Stomach smooth muscle (tissue), 2 donors: Measurements from ENCODE around the gene ZNF618.
A peak's percentile ranks its signal among the peaks of the same experiment; 100 is the strongest.

Source experiments
- H3K27ac ChIP-seq: one replicate; pipeline ENCODE4 v1.7.0; 2013; ENCODE audit warnings: mild to moderate bottlenecking, low read length, inconsistent platforms
- H3K27me3 ChIP-seq, 2 donors: one replicate each; pipeline ENCODE4 v1.7.0; 2013; ENCODE audit warnings: low read length in 2 of 2; ENCODE audit not compliant: insufficient read depth in 2 of 2, control insufficient read depth in 1 of 2
- H3K36me3 ChIP-seq, 2 donors: one replicate each; pipeline ENCODE4 v1.7.0; 2013; ENCODE audit warnings: low read length in 2 of 2; ENCODE audit not compliant: control insufficient read depth in 2 of 2, insufficient read depth in 2 of 2
- H3K4me1 ChIP-seq: one replicate; pipeline ENCODE4 v1.7.0; 2013; ENCODE audit warnings: low read length; ENCODE audit not compliant: control insufficient read depth, insufficient read depth
- H3K4me3 ChIP-seq, 2 donors: one replicate each; pipeline ENCODE4 v1.7.0; 2013; ENCODE audit warnings: low read length in 2 of 2
- H3K9ac ChIP-seq, 2 donors: one replicate each; pipeline ENCODE4 v1.7.0; 2013; ENCODE audit warnings: low read length in 2 of 2, mild to moderate bottlenecking in 1 of 2
- H3K9me3 ChIP-seq, 2 donors: one replicate each; pipeline ENCODE4 v1.7.0; 2013; ENCODE audit warnings: low read length in 2 of 2; ENCODE audit not compliant: control insufficient read depth in 2 of 2
- donor health status: healthy.
- donor health status: Pancreatic carcinoma.

ZNF618 gene

DNA sequence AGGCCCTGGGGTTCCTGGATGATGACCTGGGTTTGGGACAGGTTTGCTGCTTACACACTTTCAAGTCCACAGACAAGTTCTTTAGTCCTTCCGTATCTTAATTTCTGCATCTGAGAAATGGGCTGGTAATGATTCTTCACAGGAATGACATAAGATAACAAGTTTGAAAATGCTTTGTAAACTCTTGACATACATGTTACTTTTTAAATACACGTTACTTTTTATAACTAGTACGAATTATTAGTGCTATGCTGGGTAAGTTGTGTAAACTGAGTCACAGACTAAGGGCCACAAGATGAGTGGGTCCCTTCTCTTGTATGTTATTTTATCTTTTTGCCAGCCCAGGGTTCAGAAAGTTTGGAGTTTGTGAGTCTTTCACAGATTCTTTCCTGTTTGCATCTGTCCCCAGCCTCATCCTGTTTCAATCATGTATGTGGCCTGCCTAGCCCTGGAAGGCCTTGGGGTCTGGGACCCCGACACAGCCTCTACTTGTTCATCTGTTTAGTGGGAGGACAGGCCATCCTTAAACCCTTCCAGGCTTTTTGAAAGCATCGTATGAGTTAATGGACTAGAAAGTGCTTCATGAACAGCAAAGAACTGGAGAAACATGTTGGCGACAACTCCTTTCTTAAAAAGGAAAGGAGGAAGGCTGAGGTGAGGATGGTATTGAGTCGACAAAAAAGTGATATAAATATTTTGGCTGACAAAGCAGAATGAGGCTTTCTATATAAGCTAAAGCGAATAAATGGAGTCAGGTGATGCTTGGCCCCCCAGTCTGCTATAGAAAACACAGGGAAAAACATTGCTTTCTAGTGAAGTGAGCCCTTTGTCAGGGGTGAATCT lies 9.3 kb downstream of the ZNF618 start:
- H3K4me1 ChIP-seq: peaks cover 21% of the 10 kb centered on the region
- H3K36me3 ChIP-seq: no peaks in the 10 kb centered on the region
- no peaks in the 10 kb centered on the region for H3K9me3 ChIP-seq
- no peaks in the 10 kb centered on the region for H3K27me3 ChIP-seq
- peak overlapping the region in 1 of 2 donors; percentile 2 for H3K9ac ChIP-seq
- no peak overlapping the region for H3K27ac ChIP-seq
- H3K4me3 ChIP-seq: peak overlapping the region; percentile 36 to 68

DNA sequence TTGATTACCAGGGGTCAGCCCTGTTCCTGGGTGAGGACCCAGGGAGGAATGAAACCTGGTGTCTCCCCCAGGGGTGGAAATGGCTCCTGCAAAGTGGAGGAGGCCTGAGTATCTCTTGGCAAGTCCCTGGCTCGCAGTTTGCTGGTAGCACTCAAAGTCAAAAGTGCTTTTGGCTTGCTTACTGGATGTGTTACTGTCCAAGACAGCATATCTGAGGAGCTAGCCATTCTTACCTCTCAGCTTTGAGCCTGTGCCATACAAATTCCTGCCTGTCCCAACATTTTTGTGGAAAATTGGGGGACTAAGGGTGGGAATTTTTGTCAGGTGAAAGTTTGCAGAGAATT lies 9.9 kb downstream of the ZNF618 start:
- Histone ChIP-seq H3K4me3 (peak overlapping the region; percentile 36 to 68), H3K4me1 (peaks cover 21% of the 10 kb centered on the region), H3K27ac (no peak overlapping the region), H3K9ac (peak overlapping the region; percentile 2 to 29), H3K27me3 (no peaks in the 10 kb centered on the region), H3K36me3 (no peaks in the 10 kb centered on the region), H3K9me3 (no peaks in the 10 kb centered on the region)

DNA sequence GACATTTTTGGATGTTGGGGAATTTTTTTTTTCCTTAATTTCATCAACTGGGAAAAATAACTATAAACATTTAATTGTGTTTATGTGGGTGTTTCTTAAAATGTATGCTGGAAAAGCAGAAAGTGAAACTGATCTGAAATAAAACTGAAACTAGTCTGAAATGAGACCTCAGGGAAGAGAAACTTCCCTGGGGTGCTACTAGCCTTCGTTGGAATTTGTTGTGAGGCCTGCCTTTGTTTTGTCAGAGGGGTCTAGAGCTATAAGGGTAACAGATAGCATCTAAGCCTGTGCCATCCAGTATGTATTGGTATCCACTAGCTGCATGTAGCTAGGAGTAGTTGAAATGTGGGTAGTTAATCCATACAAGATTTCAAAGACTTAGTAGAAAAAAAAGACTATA lies 10.4 kb downstream of the ZNF618 start:
- no peaks in the 10 kb centered on the region for H3K9me3 ChIP-seq
- H3K4me1 ChIP-seq: peaks cover 21% of the 10 kb centered on the region
- H3K27me3 ChIP-seq: no peaks in the 10 kb centered on the region
- peak overlapping the region; percentile 2 to 58 for H3K9ac ChIP-seq
- peak overlapping the region; percentile 36 to 68 for H3K4me3 ChIP-seq
- H3K27ac ChIP-seq: no peak overlapping the region
- no peaks in the 10 kb centered on the region for H3K36me3 ChIP-seq

DNA sequence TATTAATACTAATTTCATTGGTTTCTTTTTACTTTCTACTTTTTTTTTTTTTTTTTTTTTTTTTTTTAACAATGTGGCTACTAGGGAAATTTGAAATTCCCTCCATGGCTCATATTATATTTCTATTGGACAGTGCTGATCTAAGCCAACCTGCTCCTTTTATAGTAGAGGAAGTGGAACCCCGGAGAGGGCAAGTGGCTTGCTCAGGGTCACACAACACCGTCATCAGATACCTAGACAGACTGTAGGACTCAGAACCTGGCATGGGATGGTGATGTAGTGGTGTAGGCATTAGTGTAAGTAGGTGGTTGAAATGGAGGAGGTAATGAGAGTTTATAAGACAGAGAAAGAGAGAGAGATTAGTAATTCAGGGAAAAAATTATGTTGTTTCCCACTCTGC lies 10.8 kb downstream of the ZNF618 start:
- H3K36me3 ChIP-seq: no peaks in the 10 kb centered on the region
- no peak overlapping the region for H3K4me3 ChIP-seq
- no peaks in the 10 kb centered on the region for H3K27me3 ChIP-seq
- H3K9me3 ChIP-seq: no peaks in the 10 kb centered on the region
- peaks cover 21% of the 10 kb centered on the region for H3K4me1 ChIP-seq
- H3K9ac ChIP-seq: no peak overlapping the region
- H3K27ac ChIP-seq: no peak overlapping the region

DNA sequence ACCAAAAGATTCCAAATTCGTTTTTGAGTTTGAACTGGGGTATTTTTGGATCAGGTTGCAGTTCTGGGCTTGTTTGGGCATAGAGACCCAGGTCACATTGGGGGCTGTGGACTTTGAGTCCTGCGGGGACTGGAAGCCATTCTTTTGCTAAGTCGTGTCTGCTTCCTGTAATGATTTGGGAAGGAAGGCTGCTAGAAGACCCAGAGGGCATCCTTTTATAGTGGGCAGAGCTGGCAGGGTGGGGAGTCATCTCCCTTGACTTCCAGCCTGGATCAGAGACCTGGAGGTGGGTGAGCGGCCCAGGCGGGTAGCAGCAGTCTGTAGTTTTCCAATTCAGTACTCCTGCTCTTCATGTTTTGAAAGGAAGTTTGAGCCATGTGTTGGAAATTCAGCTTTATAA lies 11.3 kb downstream of the ZNF618 start:
- H3K27me3 ChIP-seq: no peaks in the 10 kb centered on the region
- no peaks in the 10 kb centered on the region for H3K9me3 ChIP-seq
- H3K4me1 ChIP-seq: peaks cover 18% of the 10 kb centered on the region
- H3K36me3 ChIP-seq: no peaks in the 10 kb centered on the region
- H3K27ac ChIP-seq: no peak overlapping the region
- no peak overlapping the region for H3K4me3 ChIP-seq
- H3K9ac ChIP-seq: no peak overlapping the region

DNA sequence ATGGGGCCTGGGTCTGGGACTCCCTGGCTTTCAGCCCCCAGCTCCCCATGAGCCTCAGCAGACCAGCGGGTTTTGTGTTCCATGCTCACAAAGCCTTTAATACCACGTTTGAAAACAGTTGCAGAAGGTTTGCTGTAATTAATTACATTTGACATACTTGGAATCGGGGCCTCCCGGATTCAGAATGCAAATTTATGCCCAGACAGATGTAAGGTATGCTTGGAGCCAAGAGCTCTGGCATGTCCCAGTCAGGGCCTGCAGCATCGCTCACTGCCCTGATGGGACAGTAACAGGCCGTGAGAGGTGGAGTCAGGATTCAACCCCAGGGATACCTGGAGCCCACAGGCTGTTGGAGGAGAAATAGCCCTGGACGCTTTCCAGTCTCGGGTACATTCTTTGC lies 12.2 kb downstream of the ZNF618 start:
- Histone ChIP-seq H3K4me3 (no peak overlapping the region), H3K27ac (no peak overlapping the region), H3K36me3 (no peaks in the 10 kb centered on the region), H3K27me3 (no peaks in the 10 kb centered on the region), H3K9ac (no peak overlapping the region), H3K4me1 (peaks cover 9% of the 10 kb centered on the region), H3K9me3 (no peaks in the 10 kb centered on the region)

DNA sequence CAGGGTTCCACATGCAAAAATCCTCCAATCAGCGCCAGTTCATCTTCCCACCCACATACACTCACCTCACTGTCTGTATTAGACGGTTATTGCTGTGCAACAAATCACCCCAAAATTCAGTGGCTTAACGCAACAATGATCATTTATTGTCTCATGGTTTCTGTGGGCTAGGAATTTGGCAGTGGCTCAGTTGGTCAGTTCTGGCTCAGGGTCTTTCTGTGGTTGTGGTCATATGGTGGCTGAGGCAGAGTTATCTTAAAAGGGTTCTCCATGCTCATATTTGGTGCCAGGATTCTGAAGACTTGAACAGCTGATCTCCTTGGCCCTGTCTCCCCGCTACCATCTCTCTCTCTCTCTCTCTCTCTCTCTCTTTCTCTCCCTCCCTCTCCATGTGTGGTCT lies 12.9 kb downstream of the ZNF618 start:
- peaks cover 9% of the 10 kb centered on the region for H3K4me1 ChIP-seq
- H3K4me3 ChIP-seq: no peak overlapping the region
- H3K9ac ChIP-seq: no peak overlapping the region

DNA sequence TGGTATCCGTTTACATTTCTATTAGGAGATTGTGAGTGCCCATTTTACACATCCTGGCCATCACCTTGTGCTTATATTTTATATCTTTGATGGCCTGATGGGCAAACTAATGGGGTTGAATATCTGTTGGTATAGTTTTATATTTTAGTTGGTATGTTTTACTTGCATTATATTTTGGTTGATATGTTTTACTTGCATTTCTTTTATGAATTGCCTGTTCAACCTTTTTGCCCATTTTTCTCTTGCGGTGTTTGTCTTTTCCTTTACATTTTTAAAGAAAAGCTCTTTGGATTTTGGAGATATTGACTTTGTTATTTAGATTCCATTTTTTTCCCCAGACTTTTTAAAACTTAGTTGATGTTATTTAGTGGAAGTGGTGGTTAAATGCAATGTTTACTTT lies 14.6 kb downstream of the ZNF618 start:
- H3K9me3 ChIP-seq: no peaks in the 10 kb centered on the region

More for the DNA sequence above, 12.9 kb downstream of the ZNF618 start:
- Histone ChIP-seq H3K27me3 (no peaks in the 10 kb centered on the region), H3K27ac (no peak overlapping the region), H3K9me3 (no peaks in the 10 kb centered on the region), H3K36me3 (no peaks in the 10 kb centered on the region)

DNA sequence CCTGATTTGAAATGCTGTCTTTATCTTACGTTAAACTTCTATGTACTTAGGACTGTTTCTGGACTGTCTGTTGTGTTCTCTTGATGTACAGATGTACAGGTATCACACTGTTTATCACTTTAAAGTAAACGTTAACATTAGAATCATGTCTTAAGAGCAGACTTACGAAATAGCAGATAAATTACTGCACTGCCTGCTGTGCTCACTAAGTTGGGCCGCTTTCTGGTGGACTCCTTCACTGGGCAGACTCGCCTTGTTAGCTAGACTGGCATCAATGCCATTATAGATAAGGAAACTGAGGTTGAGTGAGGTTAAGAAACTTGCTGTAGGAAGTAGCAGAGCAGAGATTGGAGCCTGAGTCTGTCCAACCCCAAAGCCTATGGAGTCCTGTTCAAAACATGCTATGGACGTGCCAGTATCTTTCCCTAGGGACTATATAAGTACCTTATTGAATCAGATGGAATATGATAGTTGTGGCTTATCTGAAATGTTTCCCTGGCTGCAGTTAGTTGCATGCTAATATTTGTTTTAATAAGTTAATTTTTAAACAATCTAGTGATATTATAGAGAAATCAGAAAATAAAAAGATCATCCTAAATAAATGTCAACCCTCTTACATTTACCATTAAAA lies 16.9 kb downstream of the ZNF618 start:
- peaks cover 5% of the 10 kb centered on the region for H3K4me1 ChIP-seq
- H3K9me3 ChIP-seq: no peaks in the 10 kb centered on the region
- H3K27ac ChIP-seq: no peak overlapping the region
- no peaks in the 10 kb centered on the region for H3K27me3 ChIP-seq
- no peaks in the 10 kb centered on the region for H3K36me3 ChIP-seq
- H3K9ac ChIP-seq: no peak overlapping the region
- H3K4me3 ChIP-seq: no peak overlapping the region

More for the DNA sequence above, 14.6 kb downstream of the ZNF618 start:
- Histone ChIP-seq H3K36me3 (no peaks in the 10 kb centered on the region), H3K9ac (no peak overlapping the region), H3K4me3 (no peak overlapping the region), H3K4me1 (peaks cover 9% of the 10 kb centered on the region), H3K27me3 (no peaks in the 10 kb centered on the region), H3K27ac (no peak overlapping the region)

DNA sequence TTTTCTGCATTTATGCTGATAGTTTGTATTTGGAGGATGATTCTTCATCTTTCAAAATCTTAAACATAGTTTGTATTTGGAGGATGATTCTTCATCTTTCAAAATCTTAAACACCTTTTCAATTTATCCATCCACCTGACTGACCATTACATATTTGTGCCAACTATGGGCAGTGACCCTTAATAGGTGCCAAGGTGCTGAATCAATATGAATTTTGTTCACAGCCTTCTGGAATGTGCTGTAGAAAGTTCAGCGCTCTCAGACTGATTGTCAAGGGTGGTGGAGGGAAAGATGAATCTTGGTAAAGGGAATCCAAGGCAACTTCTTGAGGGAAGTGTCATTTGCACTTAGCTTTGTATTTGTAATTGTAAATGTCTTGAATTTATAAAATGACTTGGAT lies 18.1 kb downstream of the ZNF618 start:
- Histone ChIP-seq H3K9me3 (no peaks in the 10 kb centered on the region), H3K27ac (no peak overlapping the region), H3K9ac (no peak overlapping the region), H3K4me1 (no peaks in the 10 kb centered on the region), H3K27me3 (no peaks in the 10 kb centered on the region), H3K36me3 (no peaks in the 10 kb centered on the region), H3K4me3 (no peak overlapping the region)

DNA sequence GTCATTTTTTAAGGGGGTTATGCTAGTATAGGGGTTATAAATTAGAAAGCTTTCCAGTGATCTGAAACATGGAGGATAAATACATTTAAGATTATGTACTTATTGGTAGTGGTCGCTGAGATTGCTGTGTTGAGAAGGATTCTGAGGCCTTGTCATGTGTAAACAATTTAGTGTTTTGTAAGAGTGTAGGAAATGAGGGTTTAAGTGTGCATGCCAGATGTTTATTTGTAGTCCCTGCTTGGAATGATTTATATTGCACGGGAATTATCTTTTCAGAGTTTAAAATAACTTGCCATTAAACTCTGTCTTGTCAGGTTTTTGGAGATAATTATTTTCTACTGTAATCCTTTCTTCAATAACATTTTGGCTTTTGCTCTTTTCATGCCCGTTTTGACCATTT lies 19.4 kb downstream of the ZNF618 start:
- no peaks in the 10 kb centered on the region for H3K4me1 ChIP-seq
- H3K27ac ChIP-seq: no peak overlapping the region

More for the DNA sequence above, 19.4 kb downstream of the ZNF618 start:
- no peaks in the 10 kb centered on the region for H3K36me3 ChIP-seq
- H3K9me3 ChIP-seq: no peaks in the 10 kb centered on the region
- no peaks in the 10 kb centered on the region for H3K27me3 ChIP-seq
- H3K4me3 ChIP-seq: no peak overlapping the region
- H3K9ac ChIP-seq: no peak overlapping the region
